ENCODE results near the gene LRRC40.

DNA sequence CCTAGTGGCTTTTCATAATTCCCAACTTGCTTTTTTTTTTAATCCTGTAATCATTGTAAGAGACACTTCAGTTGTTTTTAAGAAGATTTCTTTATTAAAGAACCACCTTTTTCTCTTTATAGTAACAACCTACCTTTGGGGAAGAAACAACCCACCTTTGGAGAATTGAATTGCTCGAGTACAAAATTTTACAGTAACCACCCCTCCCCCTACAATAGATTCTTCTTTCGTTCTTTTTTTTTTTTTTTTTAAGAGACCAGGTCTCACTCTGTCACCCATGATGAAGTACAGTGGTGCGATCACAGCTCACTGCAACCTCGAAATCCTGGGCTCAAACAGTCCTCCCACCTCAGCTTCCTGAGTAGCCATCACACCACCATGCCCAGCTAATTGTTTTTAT lies 2.1 kb upstream of the LRRC40 start:
- TF ChIP-seq, protein P1, sequence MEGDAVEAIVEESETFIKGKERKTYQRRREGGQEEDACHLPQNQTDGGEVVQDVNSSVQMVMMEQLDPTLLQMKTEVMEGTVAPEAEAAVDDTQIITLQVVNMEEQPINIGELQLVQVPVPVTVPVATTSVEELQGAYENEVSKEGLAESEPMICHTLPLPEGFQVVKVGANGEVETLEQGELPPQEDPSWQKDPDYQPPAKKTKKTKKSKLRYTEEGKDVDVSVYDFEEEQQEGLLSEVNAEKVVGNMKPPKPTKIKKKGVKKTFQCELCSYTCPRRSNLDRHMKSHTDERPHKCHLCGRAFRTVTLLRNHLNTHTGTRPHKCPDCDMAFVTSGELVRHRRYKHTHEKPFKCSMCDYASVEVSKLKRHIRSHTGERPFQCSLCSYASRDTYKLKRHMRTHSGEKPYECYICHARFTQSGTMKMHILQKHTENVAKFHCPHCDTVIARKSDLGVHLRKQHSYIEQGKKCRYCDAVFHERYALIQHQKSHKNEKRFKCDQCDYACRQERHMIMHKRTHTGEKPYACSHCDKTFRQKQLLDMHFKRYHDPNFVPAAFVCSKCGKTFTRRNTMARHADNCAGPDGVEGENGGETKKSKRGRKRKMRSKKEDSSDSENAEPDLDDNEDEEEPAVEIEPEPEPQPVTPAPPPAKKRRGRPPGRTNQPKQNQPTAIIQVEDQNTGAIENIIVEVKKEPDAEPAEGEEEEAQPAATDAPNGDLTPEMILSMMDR (IDR thresholded peaks at IDR 0.05), result no peak
- no peak for TF ChIP-seq POLR2A (IDR thresholded peaks at IDR 0.05)
